Liver (tissue), 9 donors: Measurements from ENCODE around the gene XIAP. TPM values are rescaled to one million over a fixed set of nuclear protein-coding genes. Genes with fewer than 3 reads are reported as not detected.

Source experiments
- DNase-seq: peaks from one replicate; pipeline ENCODE4 v3.0.0-alpha.2; 2017; ENCODE audit warnings: low spot score
- H3K27ac ChIP-seq, 2 donors: one replicate each; pipeline ENCODE4 v1.7.0; 2013; ENCODE audit warnings: inconsistent platforms in 2 of 2, low read length in 2 of 2, control low read depth in 1 of 2, low read depth in 1 of 2, mild to moderate bottlenecking in 1 of 2
- H3K27me3 ChIP-seq, 4 donors: one replicate each; pipeline versions ENCODE4 v1.6.1 to v1.7.0; 2013; ENCODE audit warnings: low read length in 3 of 4, inconsistent platforms in 1 of 4, mild to moderate bottlenecking in 1 of 4, moderate library complexity in 1 of 4; ENCODE audit not compliant: control insufficient read depth in 4 of 4, insufficient read depth in 4 of 4
- H3K36me3 ChIP-seq, 4 donors: one replicate each; pipeline versions ENCODE4 v1.6.1 to v1.7.0; 2013; ENCODE audit warnings: low read length in 3 of 4, mild to moderate bottlenecking in 3 of 4, low read depth in 1 of 4, moderate library complexity in 1 of 4; ENCODE audit not compliant: control insufficient read depth in 4 of 4, insufficient read depth in 3 of 4
- H3K4me1 ChIP-seq, 4 donors: one replicate each; pipeline versions ENCODE4 v1.6.1 to v1.7.0; 2013; ENCODE audit warnings: low read length in 3 of 4, mild to moderate bottlenecking in 3 of 4, moderate library complexity in 1 of 4; ENCODE audit not compliant: control insufficient read depth in 4 of 4, insufficient read depth in 4 of 4
- H3K4me3 ChIP-seq, 3 donors: one replicate each; pipeline versions ENCODE4 v1.6.1 to v1.7.0; 2013; ENCODE audit warnings: low read length in 3 of 3, control low read depth in 1 of 3, low read depth in 1 of 3, mild to moderate bottlenecking in 1 of 3
- H3K9ac ChIP-seq, 2 donors: one replicate each; pipeline ENCODE4 v1.7.0; 2013; ENCODE audit warnings: low read length in 2 of 2, mild to moderate bottlenecking in 2 of 2, moderate library complexity in 2 of 2, control low read depth in 1 of 2, low read depth in 1 of 2
- H3K9me3 ChIP-seq, 4 donors: one replicate each; pipeline versions ENCODE4 v1.6.1 to v1.7.0; 2013; ENCODE audit warnings: low read length in 3 of 4; ENCODE audit not compliant: control insufficient read depth in 4 of 4
- FOXA1 ChIP-seq: IDR thresholded peaks from 2 replicates; pipeline ENCODE4 v1.6.1; 2016; ENCODE audit warnings: antibody characterized with exemption
- FOXA2 ChIP-seq: IDR thresholded peaks from 2 replicates; pipeline ENCODE4 v1.6.1; 2016; ENCODE audit warnings: antibody characterized with exemption
- HNF4A ChIP-seq, 2 donors: conservative IDR thresholded peaks; 2 replicates each; pipeline ENCODE4 v1.6.1; 2016; ENCODE audit warnings: antibody characterized with exemption in 2 of 2, mild to moderate bottlenecking in 2 of 2
- HNF4G ChIP-seq: IDR thresholded peaks from 2 replicates; pipeline ENCODE4 v1.6.1; 2016; ENCODE audit warnings: antibody characterized with exemption
- JUND ChIP-seq, 2 donors: IDR thresholded peaks; 2 replicates each; pipeline ENCODE4 v1.6.1; 2016; ENCODE audit warnings: antibody characterized with exemption in 2 of 2
- RAD21 ChIP-seq, 2 donors: IDR thresholded peaks; 2 replicates each; pipeline ENCODE4 v1.6.1; 2016; ENCODE audit warnings: antibody characterized with exemption in 2 of 2, mild to moderate bottlenecking in 2 of 2
- RXRA ChIP-seq, 2 donors: IDR thresholded peaks; 2 replicates each; pipeline ENCODE4 v1.6.1; 2017 to 2018; ENCODE audit warnings: antibody characterized with exemption in 2 of 2, mild to moderate bottlenecking in 1 of 2
- ZBTB33 ChIP-seq: IDR thresholded peaks from 2 replicates; pipeline ENCODE4 v1.6.1; 2016; ENCODE audit warnings: antibody characterized with exemption
- whole genome bisulfite sequencing: extraction: QIAGEN DNeasy Blood & Tissue Kit; methylation state at CpG from one replicate; pipeline ENCODE4 v1.1.7; 2013; 5-methylcytosine and 5-hydroxymethylcytosine counted together
- polyA plus RNA-seq, 2 donors: library from polyadenylated mRNA; stranded (reverse) in 1 of 2; unstranded in 1 of 2; fragments of 200-250 nt in 1 of 2; fragments of >200 nt in 1 of 2; fragmentation: Nextera tagmentation in 1 of 2; extraction: Ambion mirVana in 1 of 2; gene quantifications; one replicate each; pipeline versions ENCODE4 v1.2.1 to v1.2.3, GENCODE V29; 2013 to 2015
- total RNA-seq, 2 donors: library from RNA; depleted of rRNA; stranded (reverse); fragments of >200 nt; gene quantifications; one replicate each; pipeline ENCODE4 v1.2.3, GENCODE V29; 2014
- TF ChIP-seq, protein P1 (sequence below): IDR thresholded peaks from 2 replicates; pipeline ENCODE4 v1.6.1; 2016; ENCODE audit warnings: antibody characterized with exemption, mild to moderate bottlenecking
- TF ChIP-seq, protein P2 (sequence below): IDR thresholded peaks from 2 replicates; pipeline ENCODE4 v1.6.1; 2016; ENCODE audit warnings: antibody characterized with exemption
- TF ChIP-seq, protein P3 (sequence below): fragments of 150-350 bp; IDR thresholded peaks from 2 replicates; pipeline ENCODE4 v1.5.1; 2017; ENCODE audit warnings: improper control_type of control experiment, low read depth, low read length; ENCODE audit not compliant: missing input control
- TF ChIP-seq, protein P4 (sequence below): IDR thresholded peaks from 2 replicates; pipeline ENCODE4 v1.6.1; 2016; ENCODE audit warnings: antibody characterized with exemption
- donor health status: healthy.
- donor health status: healthy.
- donor health status: healthy.
- donor health status: healthy.
- donor health status: healthy.

The XIAP gene
- total and polyA plus RNA-seq, 4 donors, result 7.8 to 22.8 (median 15.6) TPM

- Histone ChIP-seq H3K27me3 (no peaks in the 10 kb centered on the region), H3K9ac (no peak overlapping the region), H3K4me1 (no peaks in the 10 kb centered on the region), H3K4me3 (no peak overlapping the region), H3K36me3 (no peaks in the 10 kb centered on the region), H3K9me3 (no peaks in the 10 kb centered on the region), H3K27ac (no peak overlapping the region)
- 84% methylated on average over 1 of the region's 1 CpG for WGBS
- TF ChIP-seq ZBTB33 (no peak), FOXA2 (no peak)
- DNase-seq, result no peak
These were observed 83.2 kb downstream of the XIAP start for GRCh38 chrX:123943074-123943473.

DNA sequence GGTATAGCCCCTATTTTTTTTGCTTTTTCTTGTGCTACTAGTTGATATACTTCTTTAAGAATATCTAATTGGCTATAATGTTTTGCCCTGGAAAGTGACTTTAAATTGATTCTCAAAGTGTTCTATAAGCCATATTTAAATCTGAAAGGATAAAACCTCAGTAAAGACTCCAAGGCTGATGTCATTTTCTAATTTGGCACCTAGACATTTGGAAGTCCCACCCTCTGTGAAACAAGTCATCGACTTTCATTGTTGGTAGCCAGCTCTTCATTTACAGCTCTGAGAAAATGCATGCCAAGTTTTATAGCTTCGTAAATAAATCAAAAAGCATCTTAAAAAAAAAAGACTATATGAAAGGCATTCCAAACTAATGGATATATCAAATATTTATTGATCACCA, 83.6 kb downstream of the XIAP start:
- WGBS, result 81% methylated on average over 2 of the region's 2 CpGs
- Histone ChIP-seq H3K9ac (no peak overlapping the region), H3K36me3 (no peaks in the 10 kb centered on the region), H3K27ac (no peak overlapping the region), H3K4me3 (no peak overlapping the region), H3K9me3 (no peaks in the 10 kb centered on the region), H3K4me1 (no peaks in the 10 kb centered on the region), H3K27me3 (no peaks in the 10 kb centered on the region)
- no peak for DNase-seq
- TF ChIP-seq, protein P1, sequence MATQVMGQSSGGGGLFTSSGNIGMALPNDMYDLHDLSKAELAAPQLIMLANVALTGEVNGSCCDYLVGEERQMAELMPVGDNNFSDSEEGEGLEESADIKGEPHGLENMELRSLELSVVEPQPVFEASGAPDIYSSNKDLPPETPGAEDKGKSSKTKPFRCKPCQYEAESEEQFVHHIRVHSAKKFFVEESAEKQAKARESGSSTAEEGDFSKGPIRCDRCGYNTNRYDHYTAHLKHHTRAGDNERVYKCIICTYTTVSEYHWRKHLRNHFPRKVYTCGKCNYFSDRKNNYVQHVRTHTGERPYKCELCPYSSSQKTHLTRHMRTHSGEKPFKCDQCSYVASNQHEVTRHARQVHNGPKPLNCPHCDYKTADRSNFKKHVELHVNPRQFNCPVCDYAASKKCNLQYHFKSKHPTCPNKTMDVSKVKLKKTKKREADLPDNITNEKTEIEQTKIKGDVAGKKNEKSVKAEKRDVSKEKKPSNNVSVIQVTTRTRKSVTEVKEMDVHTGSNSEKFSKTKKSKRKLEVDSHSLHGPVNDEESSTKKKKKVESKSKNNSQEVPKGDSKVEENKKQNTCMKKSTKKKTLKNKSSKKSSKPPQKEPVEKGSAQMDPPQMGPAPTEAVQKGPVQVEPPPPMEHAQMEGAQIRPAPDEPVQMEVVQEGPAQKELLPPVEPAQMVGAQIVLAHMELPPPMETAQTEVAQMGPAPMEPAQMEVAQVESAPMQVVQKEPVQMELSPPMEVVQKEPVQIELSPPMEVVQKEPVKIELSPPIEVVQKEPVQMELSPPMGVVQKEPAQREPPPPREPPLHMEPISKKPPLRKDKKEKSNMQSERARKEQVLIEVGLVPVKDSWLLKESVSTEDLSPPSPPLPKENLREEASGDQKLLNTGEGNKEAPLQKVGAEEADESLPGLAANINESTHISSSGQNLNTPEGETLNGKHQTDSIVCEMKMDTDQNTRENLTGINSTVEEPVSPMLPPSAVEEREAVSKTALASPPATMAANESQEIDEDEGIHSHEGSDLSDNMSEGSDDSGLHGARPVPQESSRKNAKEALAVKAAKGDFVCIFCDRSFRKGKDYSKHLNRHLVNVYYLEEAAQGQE, result no peak
- TF ChIP-seq, protein P2, sequence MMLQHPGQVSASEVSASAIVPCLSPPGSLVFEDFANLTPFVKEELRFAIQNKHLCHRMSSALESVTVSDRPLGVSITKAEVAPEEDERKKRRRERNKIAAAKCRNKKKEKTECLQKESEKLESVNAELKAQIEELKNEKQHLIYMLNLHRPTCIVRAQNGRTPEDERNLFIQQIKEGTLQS, result no peak
- TF ChIP-seq FOXA1, result no peak
- no peak for TF ChIP-seq JUND (IDR thresholded peaks at IDR 0.05)
- no peak for TF ChIP-seq FOXA2
- TF ChIP-seq RXRA (IDR thresholded peaks at IDR 0.05), result no peak
- TF ChIP-seq, protein P3, sequence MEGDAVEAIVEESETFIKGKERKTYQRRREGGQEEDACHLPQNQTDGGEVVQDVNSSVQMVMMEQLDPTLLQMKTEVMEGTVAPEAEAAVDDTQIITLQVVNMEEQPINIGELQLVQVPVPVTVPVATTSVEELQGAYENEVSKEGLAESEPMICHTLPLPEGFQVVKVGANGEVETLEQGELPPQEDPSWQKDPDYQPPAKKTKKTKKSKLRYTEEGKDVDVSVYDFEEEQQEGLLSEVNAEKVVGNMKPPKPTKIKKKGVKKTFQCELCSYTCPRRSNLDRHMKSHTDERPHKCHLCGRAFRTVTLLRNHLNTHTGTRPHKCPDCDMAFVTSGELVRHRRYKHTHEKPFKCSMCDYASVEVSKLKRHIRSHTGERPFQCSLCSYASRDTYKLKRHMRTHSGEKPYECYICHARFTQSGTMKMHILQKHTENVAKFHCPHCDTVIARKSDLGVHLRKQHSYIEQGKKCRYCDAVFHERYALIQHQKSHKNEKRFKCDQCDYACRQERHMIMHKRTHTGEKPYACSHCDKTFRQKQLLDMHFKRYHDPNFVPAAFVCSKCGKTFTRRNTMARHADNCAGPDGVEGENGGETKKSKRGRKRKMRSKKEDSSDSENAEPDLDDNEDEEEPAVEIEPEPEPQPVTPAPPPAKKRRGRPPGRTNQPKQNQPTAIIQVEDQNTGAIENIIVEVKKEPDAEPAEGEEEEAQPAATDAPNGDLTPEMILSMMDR, result no peak
- TF ChIP-seq HNF4G, result no peak

DNA sequence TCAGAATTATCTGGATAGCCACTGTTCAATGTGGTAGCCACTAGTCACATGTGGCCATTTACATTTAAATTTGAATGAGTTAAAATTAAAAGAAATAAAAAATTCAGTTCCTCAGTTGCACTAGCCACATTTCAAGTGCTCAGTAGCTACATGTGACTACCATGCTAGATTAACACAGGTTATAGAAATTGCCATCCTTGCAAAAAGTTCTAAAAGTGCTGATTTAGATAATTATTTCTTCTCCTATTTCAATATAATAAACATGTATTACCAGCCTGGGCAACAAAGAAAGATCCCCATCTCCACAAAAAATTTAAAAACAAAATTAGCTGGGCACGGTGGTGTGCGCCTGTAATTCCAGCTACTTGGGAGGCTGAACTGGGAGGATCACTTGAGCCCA, 90.0 kb downstream of the XIAP start:
- H3K27ac ChIP-seq, result no peak overlapping the region
- H3K4me3 ChIP-seq, result no peak overlapping the region
- no peak for DNase-seq
- H3K36me3 ChIP-seq, result no peaks in the 10 kb centered on the region
- H3K9ac ChIP-seq, result no peak overlapping the region
- 97% methylated on average over 2 of the region's 2 CpGs for WGBS
- H3K4me1 ChIP-seq, result peaks cover 0 to 1% (median 0%) of the 10 kb centered on the region in 4 donors
- no peak for TF ChIP-seq RAD21 (IDR thresholded peaks at IDR 0.05)
- TF ChIP-seq HNF4G, result no peak
- no peak for TF ChIP-seq ZBTB33
- no peak for TF ChIP-seq HNF4A (conservative IDR thresholded peaks at IDR 0.05)
- TF ChIP-seq, protein P3, result no peak
- TF ChIP-seq, protein P4, sequence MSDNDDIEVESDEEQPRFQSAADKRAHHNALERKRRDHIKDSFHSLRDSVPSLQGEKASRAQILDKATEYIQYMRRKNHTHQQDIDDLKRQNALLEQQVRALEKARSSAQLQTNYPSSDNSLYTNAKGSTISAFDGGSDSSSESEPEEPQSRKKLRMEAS, result no peak
- no peaks in the 10 kb centered on the region for H3K9me3 ChIP-seq
- H3K27me3 ChIP-seq, result no peaks in the 10 kb centered on the region
